AG10803 (cell line): ENCODE results near the gene PARL.

Experiments
- DNase-seq: peaks from one replicate; pipeline ENCODE4 v3.0.0; 2010; ENCODE audit warnings: low read depth
- H3K4me3 ChIP-seq: 2 replicates; pipeline ENCODE4 v1.5.1; 2011; ENCODE audit warnings: mild to moderate bottlenecking, low read length, control low read depth
- CTCF ChIP-seq: conservative IDR thresholded peaks from 2 replicates; pipeline ENCODE4 v1.5.1; 2011; ENCODE audit warnings: mild to moderate bottlenecking, low read length, control low read depth, inconsistent platforms

Gene PARL

GRCh38 chr3:183826448-183827250, 58.0 kb downstream of the PARL start:
- no peak for DNase-seq
- H3K4me3 ChIP-seq: no peak overlapping the region
- no peak for TF ChIP-seq CTCF

GRCh38 chr3:183825456-183826161, 59.1 kb downstream of the PARL start, which contains the start of gene MAP6D1:
TSS of gene MAP6D1 (minus strand) at chr3:183825577. CDS start at chr3:183825547, 30 bp downstream.
- peak; percentile 34 for DNase-seq
- TF ChIP-seq CTCF: peak; percentile 14; the same call in 1 of the 2 replicates
- peak within 1 kb of the TSS; percentile 67 for H3K4me3 ChIP-seq

GRCh38 chr3:183824761-183825455, 59.8 kb downstream of the PARL start:
- TF ChIP-seq CTCF: peak; percentile 3; the same call in 1 of the 2 replicates
- H3K4me3 ChIP-seq: peak overlapping the region; percentile 67
- DNase-seq: no peak

GRCh38 chr3:183823963-183824362, 60.7 kb downstream of the PARL start:
- H3K4me3 ChIP-seq: no peak overlapping the region
- no peak for TF ChIP-seq CTCF
- no peak for DNase-seq

- no peak for TF ChIP-seq CTCF
- no peak overlapping the region for H3K4me3 ChIP-seq
- DNase-seq: no peak
Observed at GRCh38 chr3:183822631-183823030, 62.0 kb downstream of the PARL start.

- H3K4me3 ChIP-seq: no peak overlapping the region
- DNase-seq: no peak
- TF ChIP-seq CTCF: no peak
Observed at GRCh38 chr3:183819831-183820230, 64.8 kb downstream of the PARL start.
